RKO (cell line): ENCODE results near the gene CCDC198.

Source experiments
- DNase-seq: peaks from one replicate; pipeline ENCODE4 v3.0.0-alpha.2; 2016; ENCODE audit warnings: low spot score

The CCDC198 gene, protein sequence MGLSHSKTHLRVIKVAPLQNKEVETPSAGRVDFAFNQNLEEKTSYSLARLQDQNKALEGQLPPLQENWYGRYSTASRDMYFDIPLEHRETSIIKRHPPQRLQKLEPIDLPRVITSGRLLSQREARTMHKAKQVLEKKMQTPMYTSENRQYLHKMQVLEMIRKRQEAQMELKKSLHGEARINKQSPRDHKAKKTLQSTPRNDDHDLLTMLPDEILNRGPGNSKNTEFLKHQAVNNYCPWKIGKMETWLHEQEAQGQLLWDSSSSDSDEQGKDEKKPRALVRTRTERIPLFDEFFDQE

DNA sequence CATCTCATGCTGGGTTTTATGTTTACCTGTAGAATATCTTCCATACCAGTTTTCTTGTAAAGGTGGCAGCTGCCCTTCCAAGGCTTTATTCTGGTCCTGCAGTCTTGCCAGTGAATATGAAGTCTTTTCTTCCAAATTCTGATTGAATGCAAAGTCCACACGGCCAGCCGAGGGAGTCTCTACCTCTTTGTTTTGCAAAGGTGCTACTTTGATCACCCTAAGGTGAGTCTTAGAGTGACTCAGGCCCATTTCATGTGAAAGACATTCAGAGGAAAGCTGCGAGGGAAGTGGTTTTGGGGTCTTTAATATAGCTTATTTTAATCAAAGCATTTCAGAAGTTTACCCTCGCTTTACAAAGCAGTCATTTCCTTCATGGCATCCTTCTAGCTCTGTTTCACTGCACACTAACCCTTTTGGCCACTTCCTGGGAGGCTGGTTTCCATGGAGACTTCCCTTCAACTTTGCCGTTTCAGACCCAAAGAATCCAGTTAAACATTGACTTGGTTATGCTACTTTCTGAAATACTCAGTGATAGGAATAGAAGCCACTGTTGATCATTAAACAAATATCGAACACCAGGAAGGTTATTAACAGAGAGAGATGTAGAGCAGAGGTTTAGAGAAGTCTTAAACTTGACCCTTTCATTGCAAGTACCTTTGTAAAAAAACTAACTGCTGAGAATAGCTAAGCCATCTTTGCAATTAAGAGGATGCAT, at the start of gene CCDC198:
CCDC198 (minus strand) TSS at position 391 of the 715 bp plus-strand sequence; CDS start at position 249, 142 bp downstream.
- DNase-seq, result no peak

DNA sequence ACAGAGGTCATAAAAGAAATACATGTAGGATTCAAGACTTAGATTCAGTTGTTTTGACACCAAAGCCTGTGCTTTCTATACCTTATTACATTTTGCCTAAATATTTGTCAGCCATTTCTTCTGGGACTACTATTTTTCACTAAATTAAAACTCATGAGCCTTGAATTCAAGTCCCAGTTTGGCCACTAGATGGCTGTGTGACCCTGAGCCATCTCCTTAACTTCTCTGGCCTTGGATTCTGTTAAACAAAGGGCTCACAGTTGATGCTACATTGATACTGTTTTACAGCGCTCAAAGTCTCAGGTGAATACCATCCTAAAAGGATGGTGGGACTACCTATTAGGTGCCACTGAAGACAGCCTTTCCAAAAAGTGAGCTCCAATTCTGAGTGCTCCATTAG, 39.6 kb upstream of the CCDC198 start:
- peak; percentile 41 for DNase-seq

DNA sequence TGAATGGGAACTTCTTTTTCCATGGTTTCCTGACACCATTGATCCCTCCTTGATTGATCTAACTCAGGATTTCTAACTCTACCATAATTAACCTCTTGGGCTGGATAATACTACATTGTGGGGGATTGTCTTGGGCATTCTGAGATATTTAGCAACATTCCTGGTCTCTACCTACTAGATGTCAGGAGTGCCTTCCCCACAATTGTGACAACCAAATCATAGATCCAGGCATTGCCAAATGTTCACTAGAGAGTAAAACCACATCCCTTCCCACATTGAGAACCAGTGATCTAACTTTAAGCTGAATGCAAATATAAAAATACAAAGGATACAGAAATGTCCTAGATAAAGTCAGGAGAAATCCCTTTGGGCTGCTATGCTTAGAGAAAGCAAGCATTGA, 36.9 kb upstream of the CCDC198 start:
- no peak for DNase-seq

DNA sequence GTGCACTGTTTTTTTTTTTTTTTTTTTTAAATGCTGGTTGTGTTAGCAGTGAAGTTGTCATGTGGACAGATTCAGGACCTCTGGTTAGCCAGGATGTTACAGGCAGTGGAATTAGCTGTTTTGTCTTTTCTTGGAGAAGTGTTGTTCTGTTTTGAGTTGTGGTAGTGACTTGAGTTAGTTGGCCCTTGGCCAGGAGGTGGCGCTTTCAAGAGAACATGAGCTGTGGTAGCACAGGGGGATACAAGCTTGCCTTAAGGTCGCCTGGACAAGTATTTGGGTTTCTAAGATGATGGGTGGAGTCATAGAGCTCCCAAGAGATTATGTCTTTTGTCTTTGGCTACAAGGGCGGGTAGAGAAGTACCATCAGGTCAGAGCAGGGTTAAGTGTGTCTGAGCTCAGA, 33.3 kb upstream of the CCDC198 start:
- no peak for DNase-seq

DNA sequence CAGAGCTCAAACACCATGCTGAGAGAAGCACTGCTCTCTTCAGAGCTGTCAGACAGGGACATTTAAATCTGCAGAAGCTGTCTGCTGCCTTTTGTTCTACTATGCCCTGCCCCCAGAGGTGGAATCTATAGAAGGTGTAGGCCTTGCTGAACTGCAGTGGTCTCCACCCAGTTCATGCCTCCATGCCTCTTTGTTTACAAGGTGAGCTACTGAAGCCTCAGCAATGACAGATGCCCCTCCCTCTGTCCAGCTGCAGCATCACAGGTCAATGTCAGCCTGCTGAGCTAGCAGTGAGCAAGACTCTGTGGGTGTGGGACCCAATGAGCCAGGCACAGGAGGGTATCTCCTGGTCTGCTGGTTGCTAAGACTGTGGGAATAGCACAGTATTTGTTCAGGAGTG, 25.4 kb upstream of the CCDC198 start:
- no peak for DNase-seq

DNA sequence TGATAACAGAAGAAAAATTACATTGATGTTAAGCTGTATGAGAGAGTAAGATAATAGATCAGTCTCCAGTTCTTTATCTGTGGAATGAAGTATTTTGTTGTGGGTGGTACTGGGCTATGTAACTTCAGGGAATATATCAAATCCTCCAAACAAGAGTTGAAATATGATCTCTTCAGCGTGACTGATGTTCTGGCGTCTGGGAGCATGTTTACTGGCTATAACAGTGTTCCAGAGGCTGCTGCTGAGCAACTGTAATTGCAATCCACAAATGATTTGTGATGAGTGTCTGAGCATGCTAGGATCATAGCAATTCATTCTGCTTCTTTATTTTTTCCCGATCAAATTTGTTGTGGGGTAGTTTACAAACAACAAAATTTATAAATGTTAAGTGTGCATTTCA, 18.6 kb upstream of the CCDC198 start:
- DNase-seq, result no peak

DNA sequence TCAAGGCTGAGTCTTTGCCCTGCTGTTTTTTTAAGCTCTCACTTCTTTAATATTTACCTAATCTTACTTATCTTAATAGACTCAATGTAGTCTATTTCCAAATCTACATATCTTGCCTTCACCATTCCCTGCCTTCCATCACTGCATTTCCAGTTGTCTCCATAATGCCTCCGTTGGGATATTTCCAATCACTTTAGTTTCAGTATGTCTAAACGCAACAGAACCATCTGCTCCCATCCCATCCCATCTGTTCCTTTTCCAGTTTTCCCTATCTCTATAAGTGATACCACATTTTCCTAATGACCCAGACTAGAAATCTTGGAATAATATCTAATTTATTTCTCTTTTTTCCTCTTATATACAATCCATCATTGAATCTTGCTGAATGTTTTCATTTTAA, 15.1 kb upstream of the CCDC198 start:
- no peak for DNase-seq

DNA sequence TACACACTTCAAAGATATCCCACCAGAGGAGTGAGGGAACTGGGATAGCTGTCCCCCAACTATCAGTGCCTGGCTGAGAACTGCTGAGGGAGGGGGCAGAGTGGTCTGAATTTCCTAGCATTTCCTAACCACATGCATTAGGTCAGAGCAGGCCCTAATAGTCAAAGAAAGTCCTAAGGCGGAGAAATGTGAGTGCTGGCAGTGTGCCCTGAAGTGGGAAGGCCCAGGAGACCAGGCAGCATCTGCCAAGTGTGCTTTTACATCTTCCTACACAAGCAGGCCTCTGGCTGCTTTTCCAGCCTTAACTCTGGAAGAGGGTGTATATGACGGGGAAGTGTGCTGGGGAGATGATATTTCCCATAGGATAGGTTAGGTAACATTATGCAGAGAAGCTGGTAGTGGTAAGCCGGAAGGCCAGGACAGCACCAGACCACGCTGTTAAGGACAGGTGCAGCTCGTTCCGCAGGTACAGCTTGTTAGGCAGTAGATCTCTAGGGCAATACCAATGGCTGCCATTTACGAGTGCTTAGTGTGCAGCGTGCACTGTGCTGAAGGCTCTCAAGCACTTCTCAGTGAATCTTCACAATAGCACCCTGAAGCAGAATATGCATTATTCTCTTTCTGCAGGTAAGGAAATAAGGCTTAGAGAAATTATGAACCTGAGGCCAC, 9.1 kb upstream of the CCDC198 start:
- DNase-seq, result no peak

DNA sequence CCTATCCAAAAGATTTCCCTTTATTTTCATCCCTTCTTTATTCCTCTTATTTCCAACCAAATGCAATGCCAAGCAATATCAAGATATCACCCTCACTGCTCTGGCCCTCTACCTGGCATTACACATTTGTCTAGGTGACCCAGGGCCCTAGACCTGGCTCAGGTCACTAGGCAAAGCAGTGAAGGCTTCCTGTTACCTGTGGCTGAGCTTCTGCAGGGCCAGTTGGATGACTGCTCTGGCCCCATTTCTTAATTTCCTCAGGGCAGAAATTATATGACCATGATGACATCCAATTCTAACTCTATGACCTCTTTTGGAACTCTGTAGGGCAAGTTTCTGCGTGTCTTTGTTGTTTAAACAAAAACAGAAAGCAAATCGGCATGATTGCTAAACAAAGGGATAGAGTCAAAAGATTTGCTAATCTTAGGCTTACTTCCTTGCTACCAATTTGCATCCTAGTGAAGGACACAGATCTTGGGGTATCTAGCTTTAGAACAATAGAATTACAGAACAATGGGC, 7.4 kb upstream of the CCDC198 start:
- no peak for DNase-seq

DNA sequence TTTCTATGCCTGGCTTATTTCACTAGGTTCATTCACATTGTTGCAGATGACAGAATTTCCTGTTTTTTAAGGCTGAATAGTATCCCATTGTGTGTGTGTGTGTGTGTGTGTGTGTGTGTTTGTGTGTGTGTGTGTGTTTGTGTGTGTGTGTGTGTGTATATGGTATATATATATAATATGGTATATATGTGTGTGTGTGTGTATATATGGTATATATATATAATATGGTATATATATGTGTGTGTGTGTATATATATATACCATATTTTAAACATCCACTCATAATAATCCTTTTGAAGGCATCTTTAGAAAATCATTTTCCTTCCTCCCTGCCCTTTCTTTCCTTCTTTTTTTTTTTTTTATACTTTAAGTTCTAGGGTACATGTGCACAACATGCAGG, 5.0 kb upstream of the CCDC198 start:
- DNase-seq, result no peak

DNA sequence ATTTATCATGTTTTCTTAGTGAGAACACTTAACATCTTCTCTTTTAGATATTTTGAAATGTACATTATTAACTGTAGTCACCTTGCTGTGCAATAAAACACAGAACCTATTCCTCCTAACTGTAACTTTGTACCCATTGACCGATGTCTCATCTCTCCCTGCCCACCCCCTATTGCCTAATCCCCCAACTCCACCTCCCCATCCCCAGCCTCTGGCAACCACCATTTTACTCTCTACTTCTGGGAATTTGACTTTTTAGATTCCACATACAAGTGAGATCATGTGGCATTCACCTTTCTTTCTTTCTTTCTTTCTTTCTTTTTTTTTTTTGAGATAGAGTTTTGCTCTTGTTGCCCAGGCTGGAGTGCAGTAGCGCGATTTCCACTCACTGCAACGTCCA, 4.4 kb upstream of the CCDC198 start:
- DNase-seq, result no peak

DNA sequence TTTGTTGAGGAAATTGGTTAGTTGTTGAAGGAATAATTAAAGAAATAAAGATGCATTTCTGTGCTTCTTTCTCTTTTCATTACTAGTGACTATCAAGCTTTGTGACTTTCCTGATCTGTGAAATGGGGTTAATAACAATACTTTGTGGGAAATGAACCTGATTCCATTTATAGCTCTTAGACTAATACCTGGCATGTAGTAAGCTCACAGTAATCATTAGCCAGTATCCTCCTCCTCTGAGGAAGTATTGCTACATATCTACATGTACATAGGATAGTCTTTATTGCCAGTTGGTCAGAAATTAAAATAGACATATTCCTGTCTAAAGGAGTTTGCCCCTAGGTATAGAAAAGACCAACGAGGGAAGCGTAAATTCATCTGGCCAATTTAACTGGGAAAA, 1.8 kb upstream of the CCDC198 start:
- no peak for DNase-seq

DNA sequence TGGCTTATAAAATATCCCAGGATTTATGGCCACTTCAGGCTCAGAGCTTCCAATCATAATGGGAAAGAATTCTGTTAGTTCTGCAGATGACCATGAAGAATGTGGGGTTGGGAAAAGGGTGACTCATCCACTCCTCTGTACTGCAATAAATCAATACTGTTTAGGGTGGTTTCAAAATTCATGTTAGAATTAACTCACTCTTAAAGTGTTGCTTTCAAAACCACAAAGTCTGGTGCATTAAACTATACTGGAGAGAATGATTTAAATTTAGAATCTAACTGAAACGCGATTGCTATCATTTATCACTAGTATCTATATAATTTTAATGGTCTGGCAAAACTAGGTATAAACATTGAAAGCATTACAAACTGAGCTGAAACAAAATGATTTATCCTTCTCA, 798 bp downstream of the CCDC198 start:
- DNase-seq, result peak; percentile 20

DNA sequence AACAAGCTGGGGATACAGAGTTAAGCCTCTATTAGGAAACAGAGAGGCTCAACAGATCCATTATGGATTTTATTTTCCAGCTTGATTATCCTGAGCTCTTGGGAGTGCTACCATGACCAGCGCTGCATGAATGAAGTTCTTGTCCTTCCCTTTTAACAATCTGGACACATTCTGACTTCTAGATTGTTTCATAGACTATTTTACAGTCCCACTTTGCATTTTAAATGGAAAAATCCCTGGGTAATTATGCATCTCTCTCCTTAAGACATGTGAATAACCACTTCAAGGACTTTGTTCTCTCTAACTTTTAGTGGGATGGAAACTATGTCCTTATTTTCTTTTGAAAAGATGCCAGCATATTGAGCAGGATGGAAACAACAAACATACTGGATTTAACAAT, 2.0 kb downstream of the CCDC198 start:
- DNase-seq, result no peak

DNA sequence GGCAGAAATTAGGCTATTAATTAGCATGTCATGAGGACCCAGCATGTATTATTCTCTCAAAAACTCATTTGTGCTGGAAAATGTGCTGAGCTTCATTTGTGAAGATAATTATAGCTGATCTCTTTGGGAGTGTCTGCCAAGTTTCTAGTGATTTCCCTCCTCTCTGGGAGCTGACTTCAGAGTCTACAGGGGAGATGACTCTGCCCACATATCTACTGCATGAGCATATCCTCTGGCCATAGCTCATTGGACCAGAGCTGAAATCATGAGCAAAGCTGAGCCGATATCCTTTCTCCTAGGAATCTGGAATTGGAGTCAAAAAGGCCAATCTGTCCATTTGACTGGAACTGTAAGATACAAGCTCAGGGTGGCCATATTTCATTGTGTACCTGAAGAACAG, 5.9 kb downstream of the CCDC198 start:
- peak; percentile 14 for DNase-seq

DNA sequence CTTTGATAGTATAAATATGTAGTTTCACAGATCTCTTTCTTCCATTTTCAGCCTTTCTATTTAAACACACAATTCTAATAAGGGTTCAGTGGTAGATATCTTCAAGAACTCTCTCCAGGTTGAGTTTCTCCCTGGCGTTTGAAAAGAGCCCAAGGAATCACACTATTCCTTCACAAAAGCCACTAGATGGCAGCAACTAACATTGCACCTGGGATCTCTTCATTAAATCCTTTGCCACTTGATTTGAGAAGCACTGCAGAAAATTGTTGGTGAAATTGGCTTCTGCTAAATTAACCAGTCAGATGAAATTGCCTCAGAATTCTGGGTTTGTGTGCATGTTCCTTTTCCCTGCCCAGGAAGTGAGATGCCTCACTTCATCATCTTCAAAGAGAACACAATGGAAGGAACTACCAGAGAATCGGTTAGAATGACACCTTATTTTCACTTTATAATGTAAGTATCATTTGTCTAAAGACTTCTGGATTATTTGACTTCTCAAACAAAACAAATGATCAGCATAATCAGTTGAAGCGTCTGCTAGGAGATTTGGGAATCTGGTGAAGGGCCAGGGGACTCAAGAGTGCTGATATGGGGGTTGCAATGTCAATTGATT, 6.8 kb downstream of the CCDC198 start:
- peak; percentile 68 for DNase-seq

DNA sequence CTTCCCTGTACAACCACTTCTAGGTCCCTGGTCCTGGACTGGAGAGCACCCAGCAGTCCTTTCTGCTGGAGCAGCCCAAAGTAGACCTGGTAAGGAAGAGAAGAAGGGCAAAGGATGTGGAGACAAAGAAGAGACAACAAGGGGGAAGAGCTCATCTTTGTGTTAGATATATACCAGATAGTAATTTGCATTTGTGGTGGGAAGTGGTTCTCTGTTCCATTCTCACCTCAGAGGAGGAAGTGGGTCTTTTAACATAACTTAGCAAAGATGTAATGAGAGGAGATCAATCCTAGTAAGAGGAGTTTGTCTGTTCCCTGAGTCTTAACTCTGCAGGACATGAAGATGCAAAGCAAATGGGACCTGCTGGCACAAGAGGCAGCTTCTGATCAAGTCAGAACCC, 8.0 kb downstream of the CCDC198 start:
- DNase-seq, result no peak

DNA sequence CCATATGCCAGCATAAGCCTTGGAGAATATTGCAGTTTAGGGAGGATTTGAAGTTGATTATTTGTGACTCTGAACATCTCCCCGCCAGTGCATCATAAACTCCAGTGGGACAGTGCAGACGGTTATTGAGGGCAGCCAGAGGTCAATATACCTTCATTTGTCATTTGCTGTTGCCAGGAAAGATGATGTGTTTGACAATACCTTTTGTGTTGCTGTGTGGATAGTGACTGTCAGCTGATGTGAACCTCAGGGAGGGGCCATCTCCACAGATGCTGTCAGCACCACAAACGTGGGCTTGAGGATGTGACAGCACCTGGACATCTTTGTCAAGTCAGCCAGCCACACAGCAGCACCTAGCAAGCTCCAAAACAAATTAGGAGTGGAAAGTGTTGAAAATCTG, 11.5 kb downstream of the CCDC198 start:
- DNase-seq, result no peak

DNA sequence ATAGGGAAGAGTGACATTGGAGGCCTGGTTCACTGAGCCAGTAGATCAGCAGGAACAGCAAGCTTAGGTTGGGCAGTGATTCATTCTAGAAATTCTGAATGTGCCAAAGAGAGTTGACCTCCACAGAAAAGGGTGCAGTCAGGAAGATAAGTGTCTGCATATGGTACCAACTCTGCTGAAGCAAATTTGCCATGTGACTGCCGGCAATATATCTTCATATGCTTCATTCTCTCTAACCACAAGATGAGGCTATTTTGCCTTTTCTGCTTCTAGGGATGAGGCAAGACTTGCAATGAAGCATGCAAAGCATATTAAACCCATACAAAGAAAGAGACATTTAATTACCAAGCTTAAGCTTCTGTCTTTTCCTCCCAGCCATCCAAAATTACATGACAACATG, 13.6 kb downstream of the CCDC198 start:
- DNase-seq, result no peak

DNA sequence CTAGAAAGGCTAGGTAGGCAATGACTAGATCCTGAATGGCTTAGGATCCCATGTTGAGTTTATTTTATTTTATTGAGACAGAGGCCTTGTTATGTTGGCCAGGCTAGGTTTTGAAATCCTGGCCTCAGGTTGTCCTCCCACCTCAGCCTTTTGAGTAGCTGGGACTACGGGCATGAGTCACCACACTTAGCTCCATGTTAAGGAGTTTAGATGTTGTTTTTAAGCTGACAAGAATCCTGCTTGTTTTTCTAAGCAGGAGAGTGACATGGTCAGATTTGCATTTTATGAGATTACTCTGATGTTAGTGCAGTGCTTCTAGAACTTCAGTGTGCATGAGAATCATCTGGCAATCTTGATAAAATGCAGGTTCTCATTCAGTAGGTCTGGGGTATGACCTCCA, 14.5 kb downstream of the CCDC198 start:
- DNase-seq, result no peak

DNA sequence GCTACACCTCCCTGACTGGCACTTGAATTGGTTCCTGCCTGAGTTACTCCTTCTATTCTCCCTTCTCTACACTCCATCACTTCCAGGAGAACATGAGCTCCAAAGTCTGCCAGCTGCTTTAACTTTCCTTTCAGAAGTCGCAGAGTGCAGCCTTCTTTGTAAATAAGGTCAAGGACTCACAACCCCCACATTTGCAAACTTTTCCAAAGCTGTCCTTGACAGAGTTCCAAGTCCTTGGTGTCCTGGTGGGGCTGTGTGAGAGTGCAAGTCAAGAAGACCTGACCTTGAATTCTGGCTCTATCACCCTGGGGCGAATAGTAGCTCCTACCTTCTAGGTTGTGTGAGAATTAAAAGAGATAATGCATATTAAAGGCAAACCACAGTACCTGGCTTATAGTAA, 15.6 kb downstream of the CCDC198 start:
- DNase-seq, result no peak

DNA sequence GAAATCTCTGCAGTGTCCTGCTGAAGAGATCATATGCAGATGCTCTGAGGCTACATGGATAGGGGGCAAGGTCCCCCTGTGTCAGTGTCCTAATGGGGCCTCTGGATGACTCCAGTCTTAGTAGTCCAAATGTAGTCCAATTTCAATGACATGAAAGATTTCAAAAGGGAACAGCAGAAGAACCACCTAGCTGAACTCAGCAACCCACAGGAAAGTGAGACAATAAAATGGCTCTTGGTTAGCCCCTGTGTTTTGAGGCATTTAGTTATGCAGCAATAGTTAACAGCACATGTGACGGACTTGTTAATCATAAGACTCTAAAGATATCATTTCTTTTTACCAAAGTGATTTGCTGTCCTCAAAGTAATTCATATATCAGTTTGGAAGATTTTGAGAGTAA, 22.7 kb downstream of the CCDC198 start:
- DNase-seq, result no peak
